GM12892 (cell line): Measurements from ENCODE around the gene BRI3BP.

ENCODE experiments used
- POLR2A ChIP-seq: IDR thresholded peaks from 2 replicates; pipeline ENCODE4 v1.6.1; 2011; ENCODE audit warnings: low read depth, low read length, control low read depth
- POLR2AphosphoS5 ChIP-seq: IDR thresholded peaks from 2 replicates; pipeline ENCODE4 v1.6.1; 2011; ENCODE audit warnings: low read depth, low read length, control low read depth

DNA sequence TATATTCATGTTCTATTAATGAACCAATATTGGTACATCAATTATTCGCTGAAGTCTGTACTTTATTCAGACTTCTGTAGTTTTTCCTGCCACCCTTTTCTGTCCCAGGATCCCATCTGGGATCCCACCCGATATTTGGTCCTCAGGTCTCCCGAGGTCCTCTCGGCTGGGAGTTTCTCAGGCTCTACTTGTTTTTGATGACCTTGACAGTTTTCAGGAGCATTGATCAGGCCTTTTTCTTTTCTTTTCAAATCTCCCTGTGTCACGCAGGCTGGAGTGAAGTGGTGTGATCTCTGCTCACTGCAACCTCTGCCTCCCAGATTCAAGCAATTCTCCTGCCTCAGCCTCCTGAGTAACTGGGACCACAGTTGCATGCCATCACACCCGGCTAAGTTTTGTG, 11.2 kb downstream of the BRI3BP start:
- no peak for TF ChIP-seq POLR2A
- no peak for TF ChIP-seq POLR2AphosphoS5
